ENCODE measurements around the gene PSMB7. TPM values are rescaled to one million over a fixed set of nuclear protein-coding genes. Genes with fewer than 3 reads are reported as not detected.

The PSMB7 gene
- total RNA-seq, 1 donor from 2014 or later: 185 TPM

- intact Hi-C loops (cut with DNase I): no loop called here
- ATAC-seq (no peak), DNase-seq (ENCODE audit: missing footprints) (no peak)
Observed at GRCh38 chr9:124366476-124367220, 48.6 kb downstream of the PSMB7 start.

GRCh38 chr9:124365036-124365435 is 50.2 kb downstream of the PSMB7 start:
- no peak for ATAC-seq
- DNase-seq (ENCODE audit: missing footprints): no peak
- intact Hi-C loops (cut with DNase I): no loop called here

GRCh38 chr9:124364141-124364540 is 51.1 kb downstream of the PSMB7 start:
- ATAC-seq (no peak), DNase-seq (ENCODE audit: missing footprints) (no peak)
- intact Hi-C loops (cut with DNase I): no loop called here

GRCh38 chr9:124363326-124364096 is 51.7 kb downstream of the PSMB7 start:
- DNase-seq (ENCODE audit: missing footprints) (no peak), ATAC-seq (no peak)
- intact Hi-C loops (cut with DNase I): no loop called here

- intact Hi-C loops (cut with DNase I): no loop called here
- DNase-seq (ENCODE audit: missing footprints): no peak
Observed at GRCh38 chr9:124361128-124361527, 54.1 kb downstream of the PSMB7 start.

DNA sequence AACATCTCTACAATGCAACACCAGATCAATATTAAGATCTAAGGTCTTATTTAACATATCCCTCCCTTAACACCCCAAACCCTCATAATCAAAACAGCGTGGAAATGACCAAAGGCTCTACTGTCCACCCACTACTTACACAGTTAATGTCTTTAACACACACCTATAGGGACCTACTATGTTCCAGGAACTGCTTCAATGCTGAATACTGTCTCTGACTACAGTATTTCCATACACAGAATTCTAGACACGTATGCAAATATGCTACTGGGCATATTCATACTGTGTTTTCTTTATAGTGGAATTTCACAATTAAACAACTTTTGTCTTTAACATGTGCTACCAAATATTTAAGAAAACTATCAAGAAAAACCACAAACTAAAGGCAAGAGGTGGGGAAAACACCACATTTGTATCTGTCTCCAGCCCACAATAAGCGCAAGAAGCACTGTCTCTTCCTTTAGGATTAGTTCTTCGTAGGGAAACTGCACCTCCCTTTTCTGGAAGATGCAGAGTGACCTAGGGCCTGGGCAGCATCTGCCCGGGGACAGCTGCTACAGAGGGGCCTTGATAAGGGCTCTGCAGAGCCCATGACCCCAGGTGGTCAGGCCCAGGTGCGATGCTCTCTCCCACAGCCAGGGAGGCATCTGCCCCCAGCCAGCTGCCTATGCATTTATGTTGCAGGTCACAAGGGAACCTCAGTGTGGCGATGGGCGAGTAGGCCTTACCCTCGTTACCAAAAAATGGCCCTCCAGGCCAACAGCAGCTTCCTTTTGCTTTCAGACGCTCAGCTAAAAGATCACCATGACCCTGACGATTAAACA is 55.2 kb downstream of the PSMB7 start:
- no peak for ATAC-seq
- intact Hi-C loops (cut with DNase I): no loop called here
- no peak for DNase-seq (ENCODE audit: missing footprints)

More at GRCh38 chr9:124361128-124361527, 54.1 kb downstream of the PSMB7 start:
- no peak for ATAC-seq

DNA sequence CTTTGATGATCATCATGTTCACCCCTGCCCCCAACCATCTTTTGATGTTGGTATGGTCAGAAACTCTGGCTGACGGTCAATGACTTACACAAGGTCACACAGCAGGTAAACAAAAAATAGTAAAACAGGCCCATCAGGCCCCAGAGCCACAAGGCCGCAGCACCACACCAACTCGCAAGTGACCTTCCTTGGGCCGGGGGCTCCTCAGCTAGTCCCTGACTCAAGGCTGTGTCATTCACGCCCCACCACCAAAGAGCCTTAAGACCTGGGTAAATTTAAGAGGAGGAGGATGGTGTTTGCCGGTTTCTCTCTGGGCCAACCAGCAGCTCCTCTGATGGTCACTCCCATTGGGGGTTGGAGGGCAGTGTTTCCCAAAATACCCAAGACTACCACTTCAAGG is 55.8 kb downstream of the PSMB7 start:
- ATAC-seq: no peak
- no peak for DNase-seq (ENCODE audit: missing footprints)
- intact Hi-C loops (cut with DNase I): no loop called here

GRCh38 chr9:124358631-124359030 is 56.6 kb downstream of the PSMB7 start:
- intact Hi-C loops (cut with DNase I): no loop called here
- ATAC-seq: peak; percentile 35
- no peak for DNase-seq (ENCODE audit: missing footprints)

- intact Hi-C loops (cut with DNase I): no loop called here
- DNase-seq (ENCODE audit: missing footprints) (no peak), ATAC-seq (no peak)
Observed at GRCh38 chr9:124357721-124358361, 57.4 kb downstream of the PSMB7 start.

DNA sequence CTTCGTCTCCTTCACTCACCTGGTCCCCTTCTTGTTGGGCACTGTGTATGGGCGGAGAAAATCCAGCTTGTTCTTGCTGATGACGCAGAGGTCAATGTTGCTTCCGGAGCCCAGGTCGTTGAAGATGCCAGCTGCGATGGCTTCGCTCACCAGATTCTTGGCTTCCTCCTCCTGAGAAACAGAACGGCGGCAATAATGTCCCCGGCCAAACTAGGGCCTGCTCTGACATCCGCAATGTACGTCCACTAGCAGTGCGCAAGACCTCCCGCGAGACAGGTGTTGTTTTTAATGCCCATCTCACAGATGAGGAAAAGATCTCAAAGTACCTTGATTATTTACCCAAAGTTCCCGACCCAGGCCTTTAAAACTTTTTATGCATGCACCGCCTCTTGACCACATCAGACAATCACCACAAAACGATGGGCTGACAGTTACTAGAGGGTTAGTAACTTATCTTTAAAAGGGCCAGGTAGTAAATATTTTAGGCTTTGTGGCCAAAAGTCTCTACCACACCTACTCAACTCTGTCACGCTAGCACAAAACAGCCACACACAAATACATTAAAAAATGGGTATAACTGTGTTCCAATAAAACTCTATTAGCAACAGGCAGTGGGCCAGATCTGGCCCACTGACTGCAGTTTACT is 58.4 kb downstream of the PSMB7 start:
- DNase-seq (ENCODE audit: missing footprints): no peak

DNA sequence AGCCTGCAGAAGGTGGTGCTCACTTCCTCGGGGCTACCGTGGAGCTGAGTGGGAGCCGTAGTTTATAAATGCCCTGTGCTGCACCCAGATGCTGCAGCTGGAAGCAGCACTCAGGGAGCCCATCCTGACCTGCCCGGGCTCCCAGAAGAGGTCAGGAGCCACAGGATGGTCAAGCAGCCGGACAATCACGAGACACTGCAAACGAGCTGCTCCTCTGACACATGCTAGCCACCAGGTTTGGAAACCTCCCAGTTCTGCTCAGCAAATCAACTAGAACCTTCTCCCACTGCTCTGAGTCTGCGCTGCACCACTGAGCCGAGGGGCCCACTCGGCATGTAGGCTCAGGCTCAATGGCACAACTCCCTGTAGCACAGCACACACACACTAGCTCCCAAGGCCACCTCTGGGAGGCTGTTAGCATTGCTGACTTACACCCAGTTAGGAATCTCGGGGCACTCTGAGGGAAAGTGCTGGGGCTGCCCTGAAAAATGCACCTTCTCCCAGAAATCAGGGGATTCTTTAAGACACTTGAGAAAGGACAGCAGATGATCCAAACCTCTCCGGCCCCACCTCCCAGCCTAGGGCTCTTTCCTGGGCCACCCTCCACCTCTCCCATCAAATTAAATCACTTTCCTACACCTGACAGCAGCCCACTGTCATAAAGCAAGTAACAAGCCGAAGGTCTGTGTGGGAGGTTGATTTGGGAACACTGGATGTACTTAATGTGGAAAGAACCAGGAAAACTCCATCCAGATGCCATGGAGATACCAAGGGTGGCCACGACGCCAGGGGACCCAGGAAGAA is 59.1 kb downstream of the PSMB7 start:
- ATAC-seq: no peak
- intact Hi-C loops (cut with DNase I): no loop called here
- DNase-seq (ENCODE audit: missing footprints): no peak

More for the DNA sequence above, 58.4 kb downstream of the PSMB7 start:
- intact Hi-C loops (cut with DNase I): no loop called here
- ATAC-seq: no peak

GRCh38 chr9:124355039-124355940 is 60.0 kb downstream of the PSMB7 start:
- intact Hi-C loops (cut with DNase I): no loop called here
- no peak for ATAC-seq
- no peak for DNase-seq (ENCODE audit: missing footprints)

- DNase-seq (ENCODE audit: missing footprints) (no peak), ATAC-seq (no peak)
- intact Hi-C loops (cut with DNase I): no loop called here
Observed at GRCh38 chr9:124354346-124355038, 60.8 kb downstream of the PSMB7 start.

- intact Hi-C loops (cut with DNase I): no loop called here
- no peak for ATAC-seq
Observed at GRCh38 chr9:124353811-124354274, 61.4 kb downstream of the PSMB7 start.

GRCh38 chr9:124353166-124353768 is 62.0 kb downstream of the PSMB7 start:
- no peak for DNase-seq (ENCODE audit: missing footprints)
- intact Hi-C loops (cut with DNase I): no loop called here
- ATAC-seq: no peak

More at GRCh38 chr9:124353811-124354274, 61.4 kb downstream of the PSMB7 start:
- DNase-seq (ENCODE audit: missing footprints): no peak

DNA sequence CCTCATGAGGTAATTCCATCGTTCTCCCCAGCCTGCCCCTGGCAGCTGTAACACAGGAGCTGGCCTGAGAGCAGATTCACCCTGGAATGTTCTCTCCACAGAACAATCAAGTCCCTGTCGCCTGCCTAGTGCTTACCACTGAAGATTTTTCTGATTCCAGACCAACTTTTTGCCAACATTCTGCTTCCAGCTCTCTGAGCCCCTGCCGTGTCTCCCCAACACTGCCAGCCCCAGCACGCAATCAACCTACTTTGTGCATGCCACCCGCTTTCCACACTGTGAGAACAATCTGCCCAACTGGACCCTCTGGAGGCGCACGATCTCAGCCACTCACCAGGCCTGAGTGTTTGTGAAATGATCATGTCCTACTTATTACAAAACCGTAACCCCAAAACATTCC is 62.6 kb downstream of the PSMB7 start:
- intact Hi-C loops (cut with DNase I): no loop called here
- no peak for ATAC-seq
- DNase-seq (ENCODE audit: missing footprints): peak; percentile 7
